SJSA1 (cell line): Measurements from ENCODE around the gene CTXN1. TPM values are rescaled to one million over a fixed set of nuclear protein-coding genes. Genes with fewer than 3 reads are reported as not detected.
A peak's percentile ranks its signal among the peaks of the same experiment; 100 is the strongest.
"Not testable (repeated sequence)": the region's sequence is repeated elsewhere in the genome, so short reads cannot be mapped to it uniquely, and the experiment has no call there.

Source experiments
- DNase-seq, 2 experiments: peaks; one replicate each; pipeline ENCODE4 v3.0.0-alpha.2; 2015 to 2020; ENCODE audit warnings: low spot score in 2 of 2, low read depth in 1 of 2
- H3K27ac ChIP-seq: fragments of 250-450 bp; sonication (Bioruptor Pico); 2 replicates; pipeline ENCODE4 v1.5.1; 2020; ENCODE audit warnings: mild to moderate bottlenecking, moderate library complexity
- H3K27me3 ChIP-seq: fragments of 250-450 bp; sonication (Bioruptor Pico); replicated peaks from 2 replicates; pipeline ENCODE4 v1.5.1; 2020; ENCODE audit warnings: mild to moderate bottlenecking, moderate library complexity
- H3K36me3 ChIP-seq: fragments of 250-450 bp; sonication (Bioruptor Pico); 2 replicates; pipeline ENCODE4 v1.5.1; 2020; ENCODE audit warnings: mild to moderate bottlenecking
- H3K4me1 ChIP-seq: fragments of 250-450 bp; sonication (Bioruptor Pico); replicated peaks from 2 replicates; pipeline ENCODE4 v1.6.1; 2021; ENCODE audit warnings: mild to moderate bottlenecking
- H3K4me3 ChIP-seq: fragments of 250-450 bp; sonication (Bioruptor Pico); 2 replicates; pipeline ENCODE4 v1.5.1; 2020; ENCODE audit warnings: mild to moderate bottlenecking
- H3K9me3 ChIP-seq: fragments of 250-450 bp; sonication (Bioruptor Pico); replicated peaks from 2 replicates; pipeline ENCODE4 v1.5.1; 2020; ENCODE audit warnings: mild to moderate bottlenecking
- total RNA-seq: library from RNA; depleted of rRNA; stranded (reverse); fragments of >200 nt; shearing (Covaris generic); gene quantifications from 2 replicates; pipeline ENCODE4 v1.2.3, GENCODE V29; 2014

Gene CTXN1
- total RNA-seq, 1 experiment from 2014 or later: not detected

DNA sequence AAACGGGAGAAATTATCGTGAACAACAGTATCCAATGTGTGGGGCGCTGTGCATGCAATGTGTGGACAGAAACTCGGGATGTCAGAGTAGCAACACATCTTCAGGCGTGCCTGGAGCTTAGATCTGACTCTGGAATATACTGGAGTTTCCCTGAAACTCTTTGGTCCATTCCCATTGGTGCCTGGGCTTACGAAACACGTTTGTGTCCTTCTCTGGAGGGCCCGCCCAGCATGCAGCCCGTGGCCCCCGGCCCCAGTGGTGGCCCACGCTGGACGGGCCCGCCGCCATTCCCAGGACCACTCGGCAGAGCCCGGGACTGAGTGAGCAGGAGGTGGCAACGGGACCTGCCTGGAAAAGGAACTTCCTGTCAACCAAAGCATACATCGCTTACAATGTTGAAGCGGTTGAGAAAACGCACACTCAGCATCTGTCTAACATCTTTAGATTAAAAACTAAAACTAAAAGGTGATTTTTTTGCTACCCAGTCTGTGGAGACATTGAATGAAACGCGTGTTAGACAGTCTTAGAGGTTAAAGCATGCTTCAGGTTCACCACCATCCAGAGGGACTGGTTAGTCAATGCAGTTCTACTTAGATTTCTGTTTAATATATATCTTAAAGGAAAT lies 36.8 kb upstream of the CTXN1 start:
- no peak overlapping the region for H3K27ac ChIP-seq
- H3K36me3 ChIP-seq: peaks cover 84% of the 10 kb centered on the region

DNA sequence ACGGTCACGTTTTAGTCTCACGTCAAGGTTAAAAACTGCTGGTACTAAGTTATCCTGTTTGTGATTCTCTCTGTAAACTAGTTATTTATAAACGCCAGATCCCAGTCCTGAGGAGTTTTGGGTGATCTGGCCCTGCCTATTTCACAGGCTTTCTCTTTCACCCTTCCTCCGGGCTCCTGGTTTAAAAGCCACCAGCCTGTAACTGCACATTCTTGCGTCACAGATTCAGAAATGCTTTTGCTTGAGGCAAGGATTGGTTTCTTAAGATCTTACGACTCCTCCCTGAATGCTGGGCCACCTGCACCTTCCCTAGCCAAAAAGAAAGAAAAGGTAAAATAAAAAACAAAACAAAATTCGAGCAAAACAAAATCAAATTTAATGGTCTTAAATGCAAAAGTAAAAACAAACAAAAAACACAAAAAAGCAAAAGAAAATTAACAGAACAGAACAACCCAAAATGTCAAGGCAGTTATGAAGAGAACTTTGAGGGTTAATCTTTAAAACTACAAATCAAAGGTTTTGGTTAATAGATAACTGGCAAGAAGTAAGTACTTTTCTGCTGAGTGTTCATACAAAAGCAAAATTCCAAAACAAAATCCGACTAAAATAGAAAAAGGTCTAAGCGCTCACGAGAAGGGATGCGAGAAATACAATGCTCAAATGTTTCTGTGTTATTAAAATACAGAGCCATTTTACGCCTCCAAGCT lies 36.1 kb upstream of the CTXN1 start:
- no peak overlapping the region for H3K27ac ChIP-seq
- no peak for DNase-seq
- H3K9me3 ChIP-seq: no peaks in the 10 kb centered on the region
- H3K4me3 ChIP-seq: no peak overlapping the region
- no peaks in the 10 kb centered on the region for H3K27me3 ChIP-seq
- H3K36me3 ChIP-seq: peaks cover 78% of the 10 kb centered on the region
- no peaks in the 10 kb centered on the region for H3K4me1 ChIP-seq

More for the DNA sequence above, 36.8 kb upstream of the CTXN1 start:
- DNase-seq: no peak
- Histone ChIP-seq H3K27me3 (no peaks in the 10 kb centered on the region), H3K9me3 (no peaks in the 10 kb centered on the region), H3K4me3 (no peak overlapping the region), H3K4me1 (no peaks in the 10 kb centered on the region)

DNA sequence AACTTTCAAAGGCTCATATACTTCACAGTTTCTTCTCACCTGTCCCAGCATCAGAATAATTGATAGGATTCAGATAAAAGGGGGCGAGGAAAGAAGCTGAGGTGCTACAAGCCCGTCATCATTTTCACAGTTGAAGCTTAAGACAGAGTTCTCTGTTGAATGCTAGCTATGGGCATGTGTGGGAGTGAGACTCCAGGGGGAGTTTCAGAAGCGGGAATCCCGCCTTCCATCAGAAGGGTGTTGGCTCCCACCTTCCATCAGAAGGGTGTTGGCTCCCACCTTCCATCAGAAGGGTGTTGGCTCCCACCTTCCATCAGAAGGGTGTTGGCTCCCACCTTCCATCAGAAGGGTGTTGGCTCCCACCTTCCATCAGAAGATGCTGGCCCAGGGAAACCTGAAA lies 35.1 kb upstream of the CTXN1 start:
- DNase-seq, H3K27ac ChIP-seq, H3K27me3 ChIP-seq, H3K4me3 ChIP-seq, H3K9me3 ChIP-seq, H3K4me1 ChIP-seq: not testable (repeated sequence)
- peaks cover 68% of the 10 kb centered on the region for H3K36me3 ChIP-seq

DNA sequence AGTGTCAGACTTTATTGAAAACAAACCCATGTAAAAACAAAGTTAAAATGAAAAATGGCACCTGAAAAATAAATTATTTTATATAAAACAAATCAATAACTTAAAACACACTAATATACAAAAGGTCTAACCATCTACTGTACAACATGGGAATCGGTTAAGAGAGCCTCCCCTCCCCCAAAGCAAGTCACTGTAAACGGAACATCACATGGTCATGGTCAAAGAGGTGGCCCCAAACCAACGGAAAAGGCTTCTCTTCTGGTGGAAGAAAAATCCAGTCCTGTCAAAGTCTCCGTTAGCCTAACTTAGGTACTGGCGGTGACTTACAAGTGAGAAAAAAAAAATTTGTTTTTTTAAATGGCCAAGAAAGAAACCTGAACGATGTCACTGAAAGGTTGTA lies 33.3 kb upstream of the CTXN1 start:
- no peaks in the 10 kb centered on the region for H3K4me1 ChIP-seq
- H3K4me3 ChIP-seq: no peak overlapping the region
- DNase-seq: no peak
- no peak overlapping the region for H3K27ac ChIP-seq
- H3K27me3 ChIP-seq: no peaks in the 10 kb centered on the region
- peaks cover 49% of the 10 kb centered on the region for H3K36me3 ChIP-seq
- no peaks in the 10 kb centered on the region for H3K9me3 ChIP-seq

GRCh38 chr19:7955696-7956095 lies 29.8 kb upstream of the CTXN1 start:
- Histone ChIP-seq H3K4me3 (no peak overlapping the region), H3K36me3 (peaks cover 18% of the 10 kb centered on the region), H3K27ac (no peak overlapping the region)

GRCh38 chr19:7953576-7953975 lies 27.6 kb upstream of the CTXN1 start:
- H3K27ac ChIP-seq: no peak overlapping the region
- H3K36me3 ChIP-seq: peaks cover 9% of the 10 kb centered on the region; the same call in 1 of the 2 replicates
- H3K27me3 ChIP-seq: no peaks in the 10 kb centered on the region
- H3K4me1 ChIP-seq: no peaks in the 10 kb centered on the region
- no peaks in the 10 kb centered on the region for H3K9me3 ChIP-seq
- no peak for DNase-seq
- no peak overlapping the region for H3K4me3 ChIP-seq

More at GRCh38 chr19:7955696-7956095, 29.8 kb upstream of the CTXN1 start:
- no peak for DNase-seq
- H3K27me3 ChIP-seq: no peaks in the 10 kb centered on the region
- no peaks in the 10 kb centered on the region for H3K4me1 ChIP-seq
- H3K9me3 ChIP-seq: no peaks in the 10 kb centered on the region

DNA sequence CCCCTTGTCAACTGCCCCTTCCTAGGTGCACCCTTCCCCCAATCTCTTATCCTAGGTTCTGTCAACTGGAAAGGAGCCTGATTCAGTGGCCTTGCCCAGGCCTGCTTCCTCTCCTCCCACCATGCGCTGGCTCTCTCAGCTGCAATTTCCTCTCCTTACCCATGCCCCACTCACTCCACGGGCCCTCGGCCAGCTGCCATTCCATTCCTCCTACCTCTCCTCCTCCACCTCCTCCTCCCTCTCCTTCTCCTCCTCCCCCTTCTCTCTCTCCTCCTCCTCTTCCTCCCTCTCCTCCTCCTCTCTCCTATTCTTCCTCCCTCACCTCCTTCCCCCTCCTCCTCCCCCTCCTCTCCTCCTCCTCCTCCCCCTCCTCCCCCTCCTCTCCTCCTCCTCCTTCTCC lies 27.1 kb upstream of the CTXN1 start:
- H3K4me1 ChIP-seq: no peaks in the 10 kb centered on the region

DNA sequence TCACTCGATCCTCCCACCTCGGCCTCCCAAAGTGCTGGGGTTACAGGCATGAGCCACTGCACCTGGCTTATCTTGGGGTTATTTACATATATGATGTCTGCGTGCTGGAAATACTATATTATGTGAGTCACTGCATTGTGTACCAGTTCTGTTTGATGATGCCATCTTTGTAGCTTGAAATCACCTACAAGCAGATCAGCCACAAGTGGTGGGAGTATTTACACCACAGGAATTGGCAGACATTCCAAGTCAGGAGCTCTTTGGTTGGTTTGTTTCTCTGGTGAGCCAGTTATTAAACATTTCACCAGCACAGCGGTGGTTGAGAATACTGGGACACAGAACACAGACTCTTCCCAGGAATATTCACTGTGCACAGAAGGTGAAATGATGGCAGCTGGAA lies 22.0 kb upstream of the CTXN1 start:
- H3K9me3 ChIP-seq: no peaks in the 10 kb centered on the region
- no peak overlapping the region for H3K27ac ChIP-seq
- no peaks in the 10 kb centered on the region for H3K27me3 ChIP-seq
- H3K4me3 ChIP-seq: no peak overlapping the region
- peaks cover 4% of the 10 kb centered on the region for H3K36me3 ChIP-seq
- DNase-seq: no peak
- H3K4me1 ChIP-seq: peaks cover 3% of the 10 kb centered on the region; the same call in 1 of the 2 replicates

More for the DNA sequence above, 27.1 kb upstream of the CTXN1 start:
- no peak for DNase-seq
- H3K4me3 ChIP-seq: no peak overlapping the region
- no peaks in the 10 kb centered on the region for H3K9me3 ChIP-seq
- H3K27me3 ChIP-seq: no peaks in the 10 kb centered on the region
- H3K36me3 ChIP-seq: peaks cover 4% of the 10 kb centered on the region; the same call in 1 of the 2 replicates
- H3K27ac ChIP-seq: no peak overlapping the region

DNA sequence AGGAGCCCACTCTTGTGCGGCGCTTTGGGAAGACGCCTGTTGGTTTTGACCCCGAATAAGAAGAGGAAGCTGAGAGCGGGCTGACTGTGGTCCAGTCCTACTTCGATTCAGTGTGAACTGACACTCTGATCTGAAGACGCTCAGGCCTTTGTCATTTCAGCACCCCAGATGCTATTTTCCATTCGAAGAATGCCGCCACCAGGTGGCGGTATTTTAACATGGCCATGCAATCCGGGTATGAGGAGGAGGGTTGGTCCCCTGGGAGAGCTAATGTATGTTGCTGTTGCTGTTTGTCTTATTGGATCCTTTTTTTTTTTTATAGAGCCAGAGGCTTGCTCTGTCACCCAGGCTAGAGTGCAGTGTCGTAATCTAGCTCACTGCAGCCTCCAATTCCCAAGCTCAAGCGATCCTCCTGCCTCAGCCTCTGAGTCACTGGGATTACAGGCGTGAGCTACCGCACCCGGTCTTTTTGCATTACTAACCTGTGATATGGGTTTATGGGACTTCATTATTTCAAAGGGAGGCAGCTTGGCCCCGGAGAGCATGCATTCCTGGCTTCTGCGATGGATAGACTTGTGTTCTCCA lies 18.3 kb upstream of the CTXN1 start:
- Histone ChIP-seq H3K27me3 (no peaks in the 10 kb centered on the region), H3K4me1 (peaks cover 3% of the 10 kb centered on the region; the same call in 1 of the 2 replicates), H3K9me3 (no peaks in the 10 kb centered on the region), H3K36me3 (peaks cover 29% of the 10 kb centered on the region), H3K27ac (peak overlapping the region; percentile 28; the same call in 1 of the 2 replicates), H3K4me3 (peak overlapping the region; percentile 79)
- peak; percentile 86 to 90 for DNase-seq

DNA sequence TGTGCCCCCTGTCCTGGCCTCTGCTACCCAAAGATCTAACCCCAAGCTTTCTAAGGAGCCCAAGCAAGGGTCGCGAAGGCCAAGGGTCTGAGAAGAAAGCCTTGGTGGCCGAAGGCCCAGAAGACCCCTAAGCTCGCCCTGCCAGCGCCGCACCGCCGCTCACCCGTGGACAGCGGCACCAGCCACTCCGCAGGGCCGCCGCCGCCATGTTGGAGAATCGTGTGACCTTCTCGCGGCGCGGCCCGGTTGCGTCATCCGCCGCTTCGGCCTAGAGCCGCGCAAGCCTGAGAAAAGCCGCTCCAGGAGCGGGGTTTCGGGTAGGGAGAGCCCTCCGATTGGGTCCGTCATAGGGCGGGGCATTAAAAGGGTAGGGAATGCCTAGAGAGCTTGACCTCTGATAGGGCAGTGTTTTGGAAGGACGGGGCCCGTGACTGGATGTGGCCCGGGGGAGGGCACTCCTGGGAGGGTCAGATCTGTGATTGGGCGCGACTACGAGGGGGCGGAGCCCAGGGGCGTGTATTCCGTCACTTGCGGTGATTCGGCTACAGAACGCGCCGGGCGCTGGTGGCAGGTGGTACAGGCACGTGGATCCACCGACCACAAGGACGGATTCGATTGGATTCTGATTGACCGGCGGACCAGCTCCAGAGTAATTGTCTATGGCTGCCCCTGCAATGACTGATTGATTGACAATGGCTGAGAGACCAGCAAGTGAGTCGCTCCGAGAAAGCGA lies 17.7 kb upstream of the CTXN1 start, which contains the start of gene TIMM44:
TIMM44 (minus strand) TSS at position 223 of the 733 bp plus-strand sequence; CDS start at position 208, 15 bp downstream.
- Histone ChIP-seq H3K4me3 (peak within 1 kb of the TSS; percentile 79), H3K4me1 (peaks cover 3% of the 10 kb centered on the region; the same call in 1 of the 2 replicates), H3K27ac (peak within 1 kb of the TSS; percentile 85), H3K36me3 (peaks cover 36% of the 10 kb centered on the region), H3K27me3 (no peaks in the 10 kb centered on the region), H3K9me3 (no peaks in the 10 kb centered on the region)
- DNase-seq: peak; percentile 99 to 100

GRCh38 chr19:7942981-7943443 lies 17.1 kb upstream of the CTXN1 start:
- Histone ChIP-seq H3K27me3 (no peaks in the 10 kb centered on the region), H3K27ac (peak overlapping the region; percentile 85), H3K9me3 (no peaks in the 10 kb centered on the region), H3K4me1 (peaks cover 3% of the 10 kb centered on the region; the same call in 1 of the 2 replicates), H3K36me3 (peaks cover 42% of the 10 kb centered on the region), H3K4me3 (peak overlapping the region; percentile 79)
- DNase-seq: peak in 1 of 2 experiments; percentile 24

GRCh38 chr19:7941895-7942596 lies 16.1 kb upstream of the CTXN1 start:
- H3K9me3 ChIP-seq: no peaks in the 10 kb centered on the region

GRCh38 chr19:7940841-7941240 lies 14.9 kb upstream of the CTXN1 start:
- Histone ChIP-seq H3K4me3 (no peak overlapping the region), H3K27ac (no peak overlapping the region), H3K36me3 (peaks cover 64% of the 10 kb centered on the region), H3K9me3 (no peaks in the 10 kb centered on the region), H3K4me1 (peaks cover 3% of the 10 kb centered on the region; the same call in 1 of the 2 replicates), H3K27me3 (no peaks in the 10 kb centered on the region)
- DNase-seq: no peak

More at GRCh38 chr19:7941895-7942596, 16.1 kb upstream of the CTXN1 start:
- Histone ChIP-seq H3K27me3 (no peaks in the 10 kb centered on the region), H3K27ac (no peak overlapping the region), H3K4me1 (peaks cover 3% of the 10 kb centered on the region; the same call in 1 of the 2 replicates), H3K4me3 (no peak overlapping the region; the same call in 1 of the 2 replicates), H3K36me3 (peaks cover 52% of the 10 kb centered on the region)
- DNase-seq: no peak
